ENCODE measurements around the gene MPPED1.
A peak's percentile ranks its signal among the peaks of the same experiment; 100 is the strongest.

MPPED1 gene

DNA sequence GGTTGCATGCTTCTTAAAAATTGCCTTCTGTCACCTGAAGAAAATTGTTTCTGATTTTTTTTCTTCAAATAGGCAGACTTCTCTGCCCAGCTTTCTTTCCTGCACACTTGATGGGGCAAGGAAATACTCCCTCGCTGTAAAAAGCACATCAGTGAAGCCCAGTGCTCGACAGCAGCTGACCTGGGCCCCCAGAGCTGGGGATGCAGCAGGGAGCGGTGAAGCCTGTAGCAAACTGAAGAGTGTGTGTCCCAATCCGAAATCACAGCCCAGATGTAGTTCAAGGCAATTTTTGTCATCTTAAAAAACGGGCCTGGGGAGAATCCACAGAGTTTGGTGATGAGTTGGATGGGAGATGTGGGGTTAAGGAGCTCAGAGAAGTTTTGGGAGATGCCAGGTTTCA, 27.0 kb upstream of the MPPED1 start:
- peaks cover 0 to 43% of the 10 kb centered on the region in 2 donors for H3K27me3 ChIP-seq
- H3K9me3 ChIP-seq: no peaks in the 10 kb centered on the region
- H3K4me1 ChIP-seq: peaks cover 0 to 4% (median 3%) of the 10 kb centered on the region in 4 donors
- no peak for DNase-seq
- H3K4me3 ChIP-seq: no peak overlapping the region
- TF ChIP-seq, protein P1, sequence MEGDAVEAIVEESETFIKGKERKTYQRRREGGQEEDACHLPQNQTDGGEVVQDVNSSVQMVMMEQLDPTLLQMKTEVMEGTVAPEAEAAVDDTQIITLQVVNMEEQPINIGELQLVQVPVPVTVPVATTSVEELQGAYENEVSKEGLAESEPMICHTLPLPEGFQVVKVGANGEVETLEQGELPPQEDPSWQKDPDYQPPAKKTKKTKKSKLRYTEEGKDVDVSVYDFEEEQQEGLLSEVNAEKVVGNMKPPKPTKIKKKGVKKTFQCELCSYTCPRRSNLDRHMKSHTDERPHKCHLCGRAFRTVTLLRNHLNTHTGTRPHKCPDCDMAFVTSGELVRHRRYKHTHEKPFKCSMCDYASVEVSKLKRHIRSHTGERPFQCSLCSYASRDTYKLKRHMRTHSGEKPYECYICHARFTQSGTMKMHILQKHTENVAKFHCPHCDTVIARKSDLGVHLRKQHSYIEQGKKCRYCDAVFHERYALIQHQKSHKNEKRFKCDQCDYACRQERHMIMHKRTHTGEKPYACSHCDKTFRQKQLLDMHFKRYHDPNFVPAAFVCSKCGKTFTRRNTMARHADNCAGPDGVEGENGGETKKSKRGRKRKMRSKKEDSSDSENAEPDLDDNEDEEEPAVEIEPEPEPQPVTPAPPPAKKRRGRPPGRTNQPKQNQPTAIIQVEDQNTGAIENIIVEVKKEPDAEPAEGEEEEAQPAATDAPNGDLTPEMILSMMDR (IDR thresholded peaks at IDR 0.05): no peak
- no peaks in the 10 kb centered on the region for H3K36me3 ChIP-seq
- intact Hi-C loops (cut with DNase I; ENCODE audit: low total_unique reads): loop anchor here (5.0 to 10.0 kb wide), 2 partner anchors 153 to 1240 kb away; no protein-coding TSS in a partner anchor
- H3K27ac ChIP-seq: no peak overlapping the region

DNA sequence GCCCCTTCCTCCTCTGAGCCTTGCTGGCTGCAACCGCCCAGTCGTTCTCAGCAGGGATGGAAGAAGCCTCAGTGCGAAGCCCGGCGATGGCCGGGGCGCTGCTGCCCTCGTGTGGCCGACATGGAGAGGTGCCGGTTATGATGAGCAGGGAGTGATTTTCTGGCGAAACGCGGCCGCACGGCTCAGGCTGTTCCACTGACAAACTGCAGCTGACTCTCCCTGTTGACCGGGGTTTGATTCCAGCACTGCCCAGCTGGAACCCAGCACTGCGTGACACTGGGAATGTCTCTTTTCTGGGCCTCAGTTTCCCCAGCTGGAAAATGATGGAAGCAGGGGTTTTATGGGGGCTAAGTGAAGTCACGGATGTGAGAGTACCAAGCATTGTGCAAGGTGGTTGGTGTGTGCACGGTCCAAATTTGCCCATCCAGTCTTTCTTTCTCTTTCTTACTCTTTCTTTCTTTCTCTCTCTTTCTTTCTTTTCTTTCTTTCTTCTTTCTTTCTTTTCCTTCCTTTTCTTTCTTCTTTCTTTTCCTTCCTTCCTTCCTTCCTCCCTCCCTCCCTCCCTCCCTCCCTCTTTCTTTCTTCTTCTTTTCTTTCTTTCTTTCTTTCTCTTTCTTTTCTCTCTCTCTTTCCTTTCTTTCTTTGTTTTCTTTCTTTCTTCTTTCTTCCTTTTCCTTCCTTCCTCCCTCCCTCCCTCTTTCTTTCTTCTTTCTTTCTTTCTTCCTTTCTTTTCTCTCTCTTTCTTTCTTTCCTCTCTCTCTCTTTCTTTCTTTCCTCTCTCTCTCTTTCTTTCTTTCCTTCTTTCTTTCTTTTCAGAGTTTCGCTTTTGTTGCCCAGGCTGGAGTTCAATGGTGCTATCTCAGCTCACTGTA, 25.8 kb upstream of the MPPED1 start:
- intact Hi-C loops (cut with DNase I; ENCODE audit: low total_unique reads): loop anchor here (5.0 to 10.0 kb wide), 2 partner anchors 154 to 1239 kb away; no protein-coding TSS in a partner anchor
- DNase-seq: peak; percentile 65 to 81
- no peak overlapping the region for H3K4me3 ChIP-seq
- peaks cover 0 to 4% (median 3%) of the 10 kb centered on the region in 4 donors for H3K4me1 ChIP-seq
- H3K27me3 ChIP-seq: peaks cover 0 to 43% of the 10 kb centered on the region in 2 donors
- H3K36me3 ChIP-seq: no peaks in the 10 kb centered on the region
- H3K27ac ChIP-seq: no peak overlapping the region
- no peaks in the 10 kb centered on the region for H3K9me3 ChIP-seq
- TF ChIP-seq, protein P1 (IDR thresholded peaks at IDR 0.05): peak; percentile 86 to 92

DNA sequence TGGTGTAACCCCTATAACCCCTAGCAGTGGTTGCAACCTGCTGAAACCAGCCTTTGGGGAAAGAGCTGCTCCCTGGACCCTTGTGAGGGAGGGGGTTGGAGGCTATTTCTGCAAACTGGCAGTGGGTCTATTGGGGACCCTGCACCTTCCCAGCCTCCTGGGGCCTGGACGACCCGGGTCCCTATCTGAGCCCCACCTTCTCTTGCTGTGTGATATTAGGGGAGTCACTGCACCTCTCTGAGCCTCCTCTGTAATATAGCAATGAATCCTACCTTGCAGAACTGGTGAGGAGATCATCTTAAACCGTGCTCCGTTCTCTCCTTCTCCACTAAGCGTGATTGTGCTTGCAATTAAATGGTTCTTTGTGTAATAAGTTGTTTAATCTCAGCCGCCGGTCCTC, 24.0 kb upstream of the MPPED1 start:
- Histone ChIP-seq H3K27ac (no peak overlapping the region), H3K36me3 (no peaks in the 10 kb centered on the region), H3K27me3 (peaks cover 0 to 36% of the 10 kb centered on the region in 2 donors), H3K4me3 (no peak overlapping the region), H3K4me1 (peaks cover 0 to 4% (median 3%) of the 10 kb centered on the region in 4 donors), H3K9me3 (no peaks in the 10 kb centered on the region)
- intact Hi-C loops (cut with DNase I; ENCODE audit: low total_unique reads): loop anchor here (5.0 to 10.0 kb wide), 2 partner anchors 156 to 1237 kb away; no protein-coding TSS in a partner anchor
- DNase-seq: no peak
- TF ChIP-seq, protein P1 (IDR thresholded peaks at IDR 0.05): no peak

DNA sequence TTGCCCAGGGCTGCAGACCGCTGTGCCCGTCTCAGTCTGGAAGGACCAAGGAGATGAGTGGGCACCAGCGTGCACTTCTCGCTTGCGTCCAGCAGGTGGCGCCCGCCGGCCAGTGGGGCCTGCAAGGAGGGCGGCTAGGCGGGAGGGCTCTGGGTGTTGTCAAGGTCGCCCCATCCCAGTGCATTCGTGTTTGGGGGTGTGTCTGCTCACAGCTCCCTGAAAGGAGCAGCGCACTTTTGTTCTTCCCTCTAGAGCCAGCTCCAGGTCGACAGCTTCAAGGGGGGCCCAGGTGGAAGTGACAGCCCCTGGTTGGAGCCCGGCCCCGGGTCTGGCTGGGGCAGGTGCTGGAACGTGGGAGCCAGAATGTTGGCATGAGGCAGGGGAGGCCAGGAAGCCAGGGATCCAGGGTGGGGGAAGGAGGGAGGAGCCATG, 23.4 kb upstream of the MPPED1 start:
- intact Hi-C loops (cut with DNase I; ENCODE audit: low total_unique reads): loop anchor here (5.0 to 10.0 kb wide), 2 partner anchors 156 to 1236 kb away; no protein-coding TSS in a partner anchor
- DNase-seq: peak; percentile 52 to 75
- H3K27ac ChIP-seq: no peak overlapping the region
- H3K9me3 ChIP-seq: no peaks in the 10 kb centered on the region
- peaks cover 0 to 42% of the 10 kb centered on the region in 2 donors for H3K27me3 ChIP-seq
- peaks cover 0 to 4% (median 3%) of the 10 kb centered on the region in 4 donors for H3K4me1 ChIP-seq
- no peak overlapping the region for H3K4me3 ChIP-seq
- no peaks in the 10 kb centered on the region for H3K36me3 ChIP-seq
- TF ChIP-seq, protein P1 (IDR thresholded peaks at IDR 0.05): peak; percentile 77 to 97

DNA sequence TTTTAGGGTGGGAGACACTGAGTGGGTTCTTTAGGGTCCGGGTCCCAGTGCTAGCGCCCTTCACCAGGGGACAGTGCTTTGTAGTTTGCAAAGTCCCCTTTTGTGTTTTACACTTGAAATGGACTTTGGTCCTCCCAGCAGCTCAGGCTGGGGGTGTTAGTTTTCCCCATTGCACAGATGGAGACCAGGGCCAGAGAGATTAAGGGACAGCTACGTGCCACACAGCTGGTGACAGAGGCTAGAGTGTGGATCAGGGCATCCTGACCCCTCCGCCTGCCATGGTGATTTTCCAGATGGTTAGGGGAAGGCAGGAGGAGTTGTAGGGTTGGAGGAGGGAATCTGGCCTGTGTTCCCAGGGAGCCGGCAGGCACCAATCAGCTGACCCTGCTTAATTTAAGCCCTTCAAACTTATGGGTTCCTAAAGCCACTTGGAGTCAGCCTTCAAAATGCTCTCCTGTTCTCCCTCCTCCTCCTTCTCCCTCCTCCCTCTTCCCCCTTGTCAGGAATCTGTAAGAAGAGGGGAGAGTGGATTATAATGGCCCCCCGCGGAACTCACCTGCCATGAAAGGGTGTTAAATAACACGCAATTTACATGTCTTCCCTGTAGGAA, 22.5 kb upstream of the MPPED1 start:
- Histone ChIP-seq H3K36me3 (no peaks in the 10 kb centered on the region), H3K4me3 (no peak overlapping the region), H3K27ac (no peak overlapping the region), H3K9me3 (peaks cover 0 to 7% (median 0%) of the 10 kb centered on the region in 3 donors), H3K4me1 (peaks cover 0 to 4% (median 3%) of the 10 kb centered on the region in 4 donors), H3K27me3 (peaks cover 0 to 47% of the 10 kb centered on the region in 2 donors)
- intact Hi-C loops (cut with DNase I; ENCODE audit: low total_unique reads): loop anchor here (5.0 to 10.0 kb wide), 2 partner anchors 157 to 1235 kb away; no protein-coding TSS in a partner anchor
- TF ChIP-seq, protein P1 (IDR thresholded peaks at IDR 0.05): no peak
- peak in 1 of 2 donors; percentile 56 for DNase-seq
